ENCODE measurements around the gene FSTL1. TPM values are rescaled to one million over a fixed set of nuclear protein-coding genes. Genes with fewer than 3 reads are reported as not detected.

FSTL1 gene, protein sequence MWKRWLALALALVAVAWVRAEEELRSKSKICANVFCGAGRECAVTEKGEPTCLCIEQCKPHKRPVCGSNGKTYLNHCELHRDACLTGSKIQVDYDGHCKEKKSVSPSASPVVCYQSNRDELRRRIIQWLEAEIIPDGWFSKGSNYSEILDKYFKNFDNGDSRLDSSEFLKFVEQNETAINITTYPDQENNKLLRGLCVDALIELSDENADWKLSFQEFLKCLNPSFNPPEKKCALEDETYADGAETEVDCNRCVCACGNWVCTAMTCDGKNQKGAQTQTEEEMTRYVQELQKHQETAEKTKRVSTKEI
- 505 and 672 TPM in 2 replicates for total RNA-seq

DNA sequence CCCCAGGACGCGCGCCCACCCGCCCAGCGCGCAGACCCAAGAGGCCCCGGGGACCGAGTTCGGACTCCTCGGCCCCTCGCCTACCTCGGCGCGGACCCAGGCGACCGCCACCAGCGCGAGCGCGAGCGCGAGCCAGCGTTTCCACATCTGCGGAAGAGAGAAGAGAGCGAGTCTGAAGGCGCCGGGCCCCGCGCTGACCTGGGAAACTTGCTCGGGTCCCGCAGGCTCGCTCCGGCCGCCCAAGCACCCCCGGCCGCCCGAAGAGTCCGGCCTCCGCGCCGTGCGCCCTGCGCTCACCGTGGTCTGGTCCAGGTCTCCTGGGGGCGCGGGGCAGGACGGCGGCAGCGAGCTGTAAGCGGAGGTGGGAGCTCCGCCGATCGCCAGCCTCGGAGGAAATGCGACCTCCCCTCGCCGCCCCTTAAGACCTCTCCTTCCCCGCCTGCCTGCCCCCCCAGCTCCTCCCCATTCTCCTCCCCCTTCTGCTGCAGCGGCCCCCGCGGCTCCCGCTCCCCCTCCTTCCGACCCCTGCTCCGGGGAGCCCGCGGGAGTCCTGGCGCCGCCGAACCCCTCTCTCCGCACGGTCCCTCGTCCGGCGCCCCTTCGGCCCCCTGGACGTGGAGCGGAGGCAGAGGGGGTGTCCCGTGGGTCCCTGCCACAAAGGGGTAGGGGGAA is at the start of gene FSTL1:
Gene FSTL1 (minus strand): TSS at position 393 of the 672 bp plus-strand sequence. CDS start 246 bp downstream, at position 147.

DNA sequence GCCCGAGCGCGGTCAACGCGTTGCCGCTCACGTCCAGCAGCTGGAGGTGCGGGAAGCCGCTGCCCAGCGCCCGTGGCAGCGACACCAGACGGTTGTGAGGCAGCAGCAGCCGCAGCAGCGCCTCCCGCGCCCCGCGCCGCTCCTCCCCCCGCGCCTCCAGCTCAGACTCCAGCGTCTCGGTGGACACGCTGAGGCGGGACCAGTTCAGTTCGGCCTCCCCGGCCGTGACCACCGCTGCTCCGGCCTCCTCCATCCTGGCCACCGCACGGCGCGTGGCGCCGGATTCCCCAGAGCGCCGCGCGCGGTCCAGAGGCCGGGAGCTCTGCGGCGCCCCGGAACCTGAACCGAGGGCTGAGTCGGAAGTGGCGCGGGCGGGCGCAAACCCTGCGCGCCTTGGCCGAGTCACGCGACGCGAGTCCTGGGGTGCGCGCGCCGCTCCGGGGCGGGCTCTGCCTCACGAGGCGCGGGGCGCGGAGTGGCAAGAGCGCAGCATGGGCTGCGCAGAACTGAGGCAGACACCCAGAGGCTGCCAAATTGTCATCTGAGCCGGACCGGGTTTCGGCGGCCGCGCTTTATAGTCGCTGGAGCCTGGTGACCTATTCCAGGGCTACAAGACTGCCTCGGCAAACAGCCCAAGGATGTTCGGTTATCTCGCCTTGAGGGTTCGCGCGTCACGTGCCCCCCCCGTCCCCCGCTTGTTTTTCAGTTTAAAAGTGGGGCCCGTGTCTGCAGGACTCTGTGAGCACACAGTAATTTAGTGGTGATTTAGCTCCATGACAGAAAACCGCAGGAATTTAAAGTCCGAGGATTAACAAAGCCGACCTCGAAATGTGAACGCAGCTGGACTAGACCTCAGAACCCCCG is 101.6 kb downstream of the FSTL1 start, which contains the start of gene LRRC58:
Gene LRRC58 (minus strand): TSS at position 364 of the 864 bp plus-strand sequence. CDS start 111 bp downstream, at position 253.

Other genes with a start within 250 kb of the FSTL1 start
- gene GPR156, start 165.8 kb downstream of the FSTL1 start, total RNA-seq, result 0.27 and 0.36 TPM in 2 replicates
- gene LRRC58, start 101.6 kb downstream of the FSTL1 start, total RNA-seq, result 41.9 and 51.4 TPM in 2 replicates
- 58.4 and 120 TPM in 2 replicates for gene NDUFB4, start 145.3 kb upstream of the FSTL1 start, total RNA-seq
- gene HGD, start 231.2 kb upstream of the FSTL1 start, total RNA-seq, result 0.13 and 0.14 TPM in 2 replicates